A673 (cell line): ENCODE measurements around the gene BLACAT1. TPM values are rescaled to one million over a fixed set of nuclear protein-coding genes. Genes with fewer than 3 reads are reported as not detected.

ENCODE experiments used
- BruUV-seq: library from RNA; stranded (reverse); fragments of 400-500 nt; replicated peaks from 2 replicates; lab custom pipeline; 2021; lab: Mats Ljungman, UMichigan
- CTCF ChIA-PET: fragments of 300-600 bp; sonication (Branson Sonifier 250); formaldehyde crosslinking; loops from one replicate; lab custom pipeline; 2022; ENCODE audit warnings: antibody characterized with exemption; lab: Charles Lee
- POLR2A ChIA-PET: fragments of 300-600 bp; sonication (Branson Sonifier 250); formaldehyde crosslinking; loops from one replicate; lab custom pipeline; 2022; ENCODE audit warnings: antibody characterized with exemption; ENCODE audit not compliant: low non-redundant PET; lab: Charles Lee
- DNase-seq: peaks from one replicate; pipeline ENCODE4 v3.0.0-alpha.2; 2015; ENCODE audit warnings: low spot score
- H3K27ac ChIP-seq: fragments of 200-600 bp; sonication (generic); 2 replicates; pipeline ENCODE4 v1.5.1; 2016; ENCODE audit warnings: mixed run types, low read depth, mild to moderate bottlenecking, mixed read lengths, antibody characterized with exemption, low read length; ENCODE audit not compliant: poor library complexity, severe bottlenecking
- H3K27me3 ChIP-seq: fragments of 200-600 bp; sonication (generic); replicated peaks from 2 replicates; pipeline ENCODE4 v1.6.1; 2017; ENCODE audit warnings: mixed run types, low read depth, mild to moderate bottlenecking, mixed read lengths, antibody characterized with exemption, low read length; ENCODE audit not compliant: insufficient read depth, poor library complexity
- H3K36me3 ChIP-seq: fragments of 200-600 bp; sonication (generic); 2 replicates; pipeline ENCODE4 v1.6.1; 2016; ENCODE audit warnings: mixed run types, mild to moderate bottlenecking, mixed read lengths, antibody characterized with exemption, low read length; ENCODE audit not compliant: insufficient read depth, poor library complexity, severe bottlenecking
- H3K4me1 ChIP-seq: fragments of 200-600 bp; sonication (generic); 2 replicates; pipeline ENCODE4 v1.6.1; 2017; ENCODE audit warnings: mixed run types, mild to moderate bottlenecking, mixed read lengths, antibody characterized with exemption, low read length; ENCODE audit not compliant: insufficient read depth, poor library complexity, severe bottlenecking
- H3K4me3 ChIP-seq: fragments of 200-600 bp; sonication (generic); 2 replicates; pipeline ENCODE4 v1.5.1; 2016; ENCODE audit warnings: low read depth, mixed run types, mild to moderate bottlenecking, mixed read lengths, low read length; ENCODE audit not compliant: poor library complexity, severe bottlenecking
- H3K9me3 ChIP-seq: fragments of 200-600 bp; sonication (generic); 2 replicates; pipeline ENCODE4 v1.6.1; 2016; ENCODE audit warnings: mixed run types, low read depth, mild to moderate bottlenecking, mixed read lengths, antibody characterized with exemption, low read length; ENCODE audit not compliant: poor library complexity, severe bottlenecking
- EZH2 ChIP-seq: fragments of 200-600 bp; sonication (generic); IDR thresholded peaks from 2 replicates; pipeline ENCODE4 v1.6.1; 2017; ENCODE audit warnings: borderline replicate concordance, low read depth, mild to moderate bottlenecking, mixed read lengths, antibody characterized with exemption, low read length; ENCODE audit not compliant: poor library complexity, severe bottlenecking
- intact Hi-C: fragments of 100-400 bp; cut with micrococcal nuclease; formaldehyde crosslinking; loops from one replicate; pipeline ENCODE4 v1.10.0; 2022; ENCODE audit not compliant: unreplicated experiment
- total RNA-seq: library from RNA; stranded (reverse); gene quantifications from 2 replicates; pipeline ENCODE4 v1.2.3, GENCODE V29; 2021
- TF ChIP-seq, protein P1 (sequence below): fragments of 300-800, 200-600 bp; sonication (generic); conservative IDR thresholded peaks from 2 replicates; pipeline ENCODE4 v1.5.1; 2017; ENCODE audit warnings: low read depth, mild to moderate bottlenecking, antibody characterized with exemption, low read length, moderate library complexity, mixed read lengths

BLACAT1 gene
- total RNA-seq, 1 experiment from 2014 or later, result 0.45 TPM

DNA sequence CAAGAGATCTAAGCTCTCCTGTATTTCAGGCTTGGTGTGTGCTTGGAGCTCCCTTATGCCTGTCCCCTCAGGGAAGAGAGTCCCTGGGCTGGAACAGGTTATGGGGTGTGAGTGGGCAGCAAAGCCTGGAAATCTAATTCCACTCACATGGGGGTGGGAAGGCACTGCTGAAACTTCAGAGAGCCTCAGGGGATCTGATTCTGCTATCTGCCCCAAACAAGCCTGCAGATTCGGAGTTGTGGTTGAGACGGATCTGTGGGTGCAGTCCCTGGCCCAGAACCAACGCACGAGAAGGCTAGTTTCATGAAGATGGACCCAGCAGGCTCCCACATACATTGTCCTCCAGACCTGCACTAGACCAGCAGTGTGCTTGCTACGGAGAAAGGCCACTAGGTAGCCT lies 2.9 kb downstream of the BLACAT1 start:
- intact Hi-C loops, result no loop called here
- POLR2A ChIA-PET, result interaction anchor here (0.6 kb wide), 1 partner anchor 588 kb away, joined by 30 read pairs; no protein-coding TSS in a partner anchor
- DNase-seq, result no peak
- CTCF ChIA-PET, result no interaction called here
- Histone ChIP-seq H3K4me3 (no peak overlapping the region), H3K4me1 (peaks cover 47% of the 10 kb centered on the region), H3K27me3 (peaks cover 39% of the 10 kb centered on the region), H3K9me3 (no peaks in the 10 kb centered on the region), H3K27ac (no peak overlapping the region), H3K36me3 (no peaks in the 10 kb centered on the region)
- no peak for TF ChIP-seq EZH2
- TF ChIP-seq, protein P1, sequence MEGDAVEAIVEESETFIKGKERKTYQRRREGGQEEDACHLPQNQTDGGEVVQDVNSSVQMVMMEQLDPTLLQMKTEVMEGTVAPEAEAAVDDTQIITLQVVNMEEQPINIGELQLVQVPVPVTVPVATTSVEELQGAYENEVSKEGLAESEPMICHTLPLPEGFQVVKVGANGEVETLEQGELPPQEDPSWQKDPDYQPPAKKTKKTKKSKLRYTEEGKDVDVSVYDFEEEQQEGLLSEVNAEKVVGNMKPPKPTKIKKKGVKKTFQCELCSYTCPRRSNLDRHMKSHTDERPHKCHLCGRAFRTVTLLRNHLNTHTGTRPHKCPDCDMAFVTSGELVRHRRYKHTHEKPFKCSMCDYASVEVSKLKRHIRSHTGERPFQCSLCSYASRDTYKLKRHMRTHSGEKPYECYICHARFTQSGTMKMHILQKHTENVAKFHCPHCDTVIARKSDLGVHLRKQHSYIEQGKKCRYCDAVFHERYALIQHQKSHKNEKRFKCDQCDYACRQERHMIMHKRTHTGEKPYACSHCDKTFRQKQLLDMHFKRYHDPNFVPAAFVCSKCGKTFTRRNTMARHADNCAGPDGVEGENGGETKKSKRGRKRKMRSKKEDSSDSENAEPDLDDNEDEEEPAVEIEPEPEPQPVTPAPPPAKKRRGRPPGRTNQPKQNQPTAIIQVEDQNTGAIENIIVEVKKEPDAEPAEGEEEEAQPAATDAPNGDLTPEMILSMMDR, result no peak
- no TSS peak for BruUV-seq

DNA sequence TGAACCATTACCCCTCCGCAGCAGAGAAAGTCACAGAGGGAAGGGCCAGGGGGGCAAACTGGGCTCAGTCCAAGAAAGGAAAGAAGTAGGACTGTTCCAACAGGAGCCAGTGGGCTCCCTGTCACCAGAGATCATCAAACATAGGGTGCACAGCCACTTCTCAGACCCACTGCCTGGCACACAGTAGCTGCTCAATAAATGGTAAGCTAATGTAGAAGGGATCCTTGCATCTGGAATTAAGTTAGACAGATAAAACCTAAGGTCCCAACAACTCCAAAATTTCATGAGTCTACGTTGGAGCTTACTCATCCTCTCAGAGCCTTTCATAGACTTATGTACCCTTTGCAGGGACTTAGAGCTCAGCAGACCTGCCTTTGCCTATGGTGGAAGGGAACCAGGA lies 3.5 kb downstream of the BLACAT1 start:
- no TSS peak for BruUV-seq
- H3K4me3 ChIP-seq, result no peak overlapping the region
- no peaks in the 10 kb centered on the region for H3K36me3 ChIP-seq
- no peak for TF ChIP-seq EZH2
- H3K4me1 ChIP-seq, result peaks cover 53% of the 10 kb centered on the region
- no peak for DNase-seq
- POLR2A ChIA-PET, result interaction anchor here (0.6 kb wide), 1 partner anchor 589 kb away, joined by 30 read pairs; no protein-coding TSS in a partner anchor
- intact Hi-C loops, result no loop called here
- H3K27ac ChIP-seq, result no peak overlapping the region
- peaks cover 34% of the 10 kb centered on the region for H3K27me3 ChIP-seq
- CTCF ChIA-PET, result no interaction called here
- H3K9me3 ChIP-seq, result no peaks in the 10 kb centered on the region

DNA sequence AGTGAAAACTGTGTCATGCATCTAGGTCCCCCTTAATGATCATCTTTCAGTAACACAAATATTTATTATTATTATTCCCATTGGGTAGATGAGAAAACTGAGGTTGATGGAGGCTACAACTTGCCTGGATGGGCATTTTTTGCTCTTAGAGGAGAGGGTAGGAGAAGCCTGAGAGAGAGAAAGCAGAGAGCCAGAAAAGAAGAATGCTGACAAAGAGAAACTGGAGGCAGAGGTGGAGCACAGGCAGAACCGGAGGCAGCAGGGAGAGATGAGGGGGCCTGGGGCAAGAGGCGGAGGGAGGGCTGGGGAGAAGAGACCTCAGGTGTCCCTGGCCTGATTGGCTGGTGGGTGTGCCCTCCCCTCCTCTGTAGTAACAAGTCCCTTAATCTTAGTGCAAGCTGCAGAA lies 4.1 kb downstream of the BLACAT1 start:
- POLR2A ChIA-PET, result no interaction called here

More for the DNA sequence above, 4.1 kb downstream of the BLACAT1 start:
- Histone ChIP-seq H3K27ac (no peak overlapping the region), H3K27me3 (peaks cover 31% of the 10 kb centered on the region), H3K9me3 (no peaks in the 10 kb centered on the region), H3K36me3 (no peaks in the 10 kb centered on the region), H3K4me1 (peaks cover 56% of the 10 kb centered on the region), H3K4me3 (no peak overlapping the region)
- no TSS peak for BruUV-seq
- intact Hi-C loops, result no loop called here
- CTCF ChIA-PET, result no interaction called here
- no peak for DNase-seq
- TF ChIP-seq, protein P1, result no peak
- no peak for TF ChIP-seq EZH2
